ACHN (cell line): ENCODE data around the gene KCND1.
A peak's percentile ranks its signal among the peaks of the same experiment; 100 is the strongest.

ENCODE experiments used
- DNase-seq: peaks from one replicate; pipeline ENCODE4 v3.0.0-alpha.2; 2015
- in situ Hi-C: cut with HindIII; loops from 2 replicates; pipeline ENCODE4 v1.10.0; 2017; ENCODE audit warnings: low sequenced_read_pairs, low pct_ligation_motif_present, low pct_unique_long_range_greater_than_20kb

KCND1 gene

GRCh38 chrX:48978226-48978625 lies 6.6 kb upstream of the KCND1 start:
- DNase-seq: no peak
- in situ Hi-C loops: no loop called here

- no peak for DNase-seq
- in situ Hi-C loops: no loop called here
Measured at GRCh38 chrX:48976086-48976485, 4.4 kb upstream of the KCND1 start.

GRCh38 chrX:48975541-48975940 lies 3.9 kb upstream of the KCND1 start:
- no peak for DNase-seq
- in situ Hi-C loops: no loop called here

GRCh38 chrX:48975041-48975440 lies 3.4 kb upstream of the KCND1 start:
- in situ Hi-C loops: no loop called here

GRCh38 chrX:48974574-48974973 lies 2.9 kb upstream of the KCND1 start:
- no peak for DNase-seq
- in situ Hi-C loops: no loop called here

More at GRCh38 chrX:48975041-48975440, 3.4 kb upstream of the KCND1 start:
- DNase-seq: no peak

GRCh38 chrX:48974033-48974432 lies 2.4 kb upstream of the KCND1 start:
- DNase-seq: no peak
- in situ Hi-C loops: no loop called here

GRCh38 chrX:48972220-48973164 lies 848 bp upstream of the KCND1 start:
- peak; percentile 55 for DNase-seq
- in situ Hi-C loops: no loop called here

- DNase-seq: no peak
- in situ Hi-C loops: no loop called here
Measured at GRCh38 chrX:48969471-48969870, 2.2 kb downstream of the KCND1 start.

GRCh38 chrX:48968377-48968776 lies 3.3 kb downstream of the KCND1 start:
- in situ Hi-C loops: no loop called here
- DNase-seq: no peak

- peak; percentile 66 for DNase-seq
- in situ Hi-C loops: no loop called here
Measured at GRCh38 chrX:48966796-48967579, 4.7 kb downstream of the KCND1 start.

GRCh38 chrX:48965959-48966358 lies 5.7 kb downstream of the KCND1 start:
- no peak for DNase-seq
- in situ Hi-C loops: no loop called here

GRCh38 chrX:48961585-48962091 lies 10.0 kb downstream of the KCND1 start:
- in situ Hi-C loops: no loop called here
- DNase-seq: no peak

- DNase-seq: no peak
- in situ Hi-C loops: no loop called here
Measured at GRCh38 chrX:48960291-48960690, 11.4 kb downstream of the KCND1 start.

- in situ Hi-C loops: no loop called here
- DNase-seq: peak; percentile 27
Measured at GRCh38 chrX:48958635-48959094, 13.0 kb downstream of the KCND1 start.

- in situ Hi-C loops: no loop called here
- peak; percentile 89 for DNase-seq
Measured at GRCh38 chrX:48957827-48958634, 13.6 kb downstream of the KCND1 start.

GRCh38 chrX:48957477-48957826 lies 14.2 kb downstream of the KCND1 start, which contains the start of gene OTUD5:
OTUD5 (minus strand) TSS chrX:48957607; CDS start chrX:48957570, 37 bp downstream.
- in situ Hi-C loops: no loop called here
- DNase-seq: peak; percentile 52

GRCh38 chrX:48956728-48957414 lies 14.8 kb downstream of the KCND1 start:
- no peak for DNase-seq
- in situ Hi-C loops: no loop called here

GRCh38 chrX:48948589-48948988 lies 23.1 kb downstream of the KCND1 start:
- no peak for DNase-seq
- in situ Hi-C loops: no loop called here
